GM18907 (cell line): ENCODE results near the gene IL17B.
A peak's percentile ranks its signal among the peaks of the same experiment; 100 is the strongest.

Experiments
- ATAC-seq: cut with Tn5 transposase; IDR thresholded peaks from one replicate; pipeline ENCODE4 v1.9.1; 2021; ENCODE audit warnings: mild to moderate bottlenecking, moderate library complexity; ENCODE audit not compliant: unreplicated experiment

The IL17B gene

GRCh38 chr5:149380466-149381121 lies 1.5 kb upstream of the IL17B start:
- no peak for ATAC-seq

GRCh38 chr5:149379818-149380374 lies 804 bp upstream of the IL17B start:
- ATAC-seq, result no peak

- ATAC-seq, result no peak
These were observed 761 bp downstream of the IL17B start for GRCh38 chr5:149378241-149378820.

GRCh38 chr5:149376711-149377447 lies 2.2 kb downstream of the IL17B start:
- ATAC-seq, result no peak

- ATAC-seq, result no peak
These were observed 3.0 kb downstream of the IL17B start for GRCh38 chr5:149376104-149376503.

DNA sequence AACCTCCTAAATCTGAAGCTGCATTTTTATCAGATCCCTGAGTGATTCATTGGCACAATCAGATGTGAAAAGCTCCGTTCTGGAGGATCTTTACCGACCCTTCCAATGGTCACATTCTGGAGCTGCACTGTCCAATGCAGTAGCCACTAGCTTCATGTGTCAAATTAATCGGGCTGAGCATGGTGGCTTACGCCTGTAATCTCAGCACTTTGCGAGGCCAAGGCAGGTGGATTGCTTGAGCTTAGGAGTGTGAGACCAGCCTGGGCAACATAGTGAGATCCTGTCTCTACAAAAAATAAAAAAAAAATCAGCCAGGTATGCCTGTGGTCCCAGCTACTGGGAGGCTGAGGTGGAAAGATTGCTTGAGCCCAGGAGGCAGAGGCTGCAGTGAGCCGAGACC lies 3.7 kb downstream of the IL17B start:
- ATAC-seq, result no peak

DNA sequence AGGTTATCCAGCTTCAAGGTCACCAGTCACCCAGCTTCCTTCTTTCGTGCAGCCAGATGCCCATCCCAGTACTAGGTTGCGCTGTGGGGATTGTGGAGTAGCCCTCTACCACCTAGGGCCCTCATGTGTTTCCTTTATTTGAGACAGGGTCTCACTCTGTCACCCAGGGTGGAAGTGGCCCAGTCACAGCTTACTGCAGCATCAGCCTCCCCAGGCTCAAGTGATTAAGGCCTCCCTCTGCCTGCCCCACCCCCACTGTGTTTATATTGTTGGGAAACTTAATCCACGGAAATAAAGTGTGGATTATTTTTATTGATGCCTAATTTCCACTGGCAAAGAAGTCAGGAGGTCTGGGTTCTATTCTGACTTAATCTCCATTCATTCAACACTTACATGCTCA lies 4.3 kb downstream of the IL17B start:
- ATAC-seq, result no peak

DNA sequence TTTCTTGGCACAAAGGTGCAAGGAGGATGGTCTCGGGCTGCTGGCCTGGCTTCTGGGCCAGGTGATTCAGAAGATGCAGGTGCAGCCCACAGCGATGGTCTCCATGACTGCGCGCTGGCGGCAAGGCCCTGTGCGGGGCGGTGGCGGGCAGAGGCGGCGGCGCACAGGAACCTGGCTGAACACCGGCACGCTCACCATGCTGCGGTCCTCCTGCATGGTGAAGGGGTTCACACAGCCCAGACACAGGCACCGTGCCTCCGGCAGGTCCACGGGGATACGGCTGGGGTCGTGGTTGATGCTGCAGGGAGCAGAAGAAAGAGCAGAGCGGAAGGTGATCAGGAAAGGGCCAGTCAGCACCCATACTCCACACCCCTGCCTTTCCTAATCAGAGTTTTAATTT lies 4.8 kb downstream of the IL17B start:
- ATAC-seq, result no peak

DNA sequence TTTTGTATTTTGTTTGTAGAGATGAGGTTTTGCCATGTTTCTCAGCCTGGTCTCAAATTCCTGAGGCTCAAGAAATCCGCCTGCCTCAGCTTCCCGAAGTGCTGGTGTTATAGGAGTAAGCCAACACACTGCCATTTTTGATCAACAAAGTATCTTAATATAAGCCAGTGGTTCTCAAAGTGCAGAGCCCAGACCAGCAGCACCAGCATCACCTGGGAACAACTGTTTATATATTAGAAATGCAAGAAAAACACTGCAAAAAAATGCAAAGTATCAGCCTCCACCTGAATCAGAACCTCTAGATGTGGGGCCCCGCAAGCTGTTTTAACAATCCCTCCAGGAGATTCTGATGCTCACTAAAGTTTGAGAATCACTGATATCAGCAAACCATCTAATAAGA lies 6.2 kb downstream of the IL17B start:
- ATAC-seq, result no peak

- no peak for ATAC-seq
These were observed 6.9 kb downstream of the IL17B start for GRCh38 chr5:149372076-149372795.

GRCh38 chr5:149371296-149371962 lies 7.7 kb downstream of the IL17B start:
- peak; percentile 88 for ATAC-seq

DNA sequence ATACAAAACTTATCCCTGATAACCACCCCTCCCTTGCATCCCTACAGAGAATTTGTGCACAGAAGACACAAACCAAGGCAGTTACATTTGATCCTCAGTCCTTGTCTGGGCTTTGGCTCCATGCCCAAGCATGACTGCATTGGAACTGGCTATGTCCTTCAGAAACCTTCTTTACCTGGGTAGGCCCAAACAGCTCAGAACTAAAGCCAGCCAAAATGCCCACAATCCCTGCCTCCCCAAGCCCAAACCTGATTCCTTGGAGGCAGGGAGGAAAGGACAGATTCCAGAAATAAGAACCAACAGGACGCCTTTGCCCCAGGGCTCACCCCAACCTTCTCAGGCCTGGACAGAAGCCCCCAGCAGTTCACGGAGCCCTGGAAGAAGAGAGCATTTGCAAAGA lies 8.2 kb downstream of the IL17B start:
- no peak for ATAC-seq

- no peak for ATAC-seq
These were observed 11.0 kb downstream of the IL17B start for GRCh38 chr5:149367972-149368645.

- ATAC-seq, result peak; percentile 65
These were observed 11.7 kb downstream of the IL17B start for GRCh38 chr5:149367249-149367971.

- no peak for ATAC-seq
These were observed 12.8 kb downstream of the IL17B start for GRCh38 chr5:149366169-149366729.

GRCh38 chr5:149365418-149365817 lies 13.7 kb downstream of the IL17B start:
- no peak for ATAC-seq

DNA sequence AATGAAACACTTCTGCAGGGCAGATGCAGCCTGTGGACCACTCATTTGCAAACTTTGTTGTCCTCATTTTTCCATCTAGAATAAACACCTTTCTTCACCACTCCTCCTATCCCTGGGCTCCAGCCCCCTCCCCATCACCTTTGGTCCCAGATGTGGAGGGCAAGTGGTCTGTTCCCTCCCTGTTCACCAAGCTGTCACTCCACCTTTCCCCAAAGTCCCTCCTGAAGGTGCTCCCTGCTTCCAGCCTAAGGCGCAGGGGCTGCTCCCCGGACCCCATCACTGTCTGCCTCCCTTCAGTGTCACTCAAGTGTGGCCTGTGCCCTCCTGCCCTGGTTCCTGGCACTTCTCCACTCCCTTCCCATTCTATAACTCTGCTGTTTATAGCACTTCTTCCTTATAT lies 14.4 kb downstream of the IL17B start:
- ATAC-seq, result no peak

DNA sequence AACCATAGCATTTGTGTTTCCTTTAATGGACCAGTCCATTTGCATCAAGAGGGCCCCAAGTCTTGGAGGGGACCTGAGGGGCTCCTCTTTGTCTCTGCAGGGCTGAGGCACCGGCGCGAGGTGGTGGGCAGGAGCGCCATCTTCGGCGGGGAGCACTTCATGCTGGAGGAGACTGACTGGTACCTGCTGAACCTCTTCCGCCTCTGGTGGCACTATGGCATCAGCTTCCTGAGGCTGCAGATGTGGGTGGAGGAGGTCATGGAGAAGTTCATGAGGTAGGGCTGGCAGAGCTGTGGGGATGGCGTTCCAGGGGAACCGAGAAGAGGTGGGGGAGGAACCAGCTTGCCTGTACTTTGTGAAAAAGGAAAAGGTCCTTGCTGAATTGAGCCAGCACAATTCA lies 15.2 kb downstream of the IL17B start:
- ATAC-seq, result no peak

GRCh38 chr5:149363358-149363757 lies 15.7 kb downstream of the IL17B start:
- no peak for ATAC-seq
